Stimulated activated CD8-positive, alpha-beta memory T cell treated with anti-CD3 and anti-CD28 coated beads, Interleukin-2, amount 100 ng/mL, for 1 hour (primary cell): ENCODE measurements around the gene GLS.
"Not testable (repeated sequence)": the region's sequence is repeated elsewhere in the genome, so short reads cannot be mapped to it uniquely, and the experiment has no call there.

Experiments used
- DNase-seq, 2 donors: peaks; one replicate each; pipeline ENCODE4 v3.0.0-alpha.2; 2020; ENCODE audit warnings: low read depth in 2 of 2

Gene GLS

DNA sequence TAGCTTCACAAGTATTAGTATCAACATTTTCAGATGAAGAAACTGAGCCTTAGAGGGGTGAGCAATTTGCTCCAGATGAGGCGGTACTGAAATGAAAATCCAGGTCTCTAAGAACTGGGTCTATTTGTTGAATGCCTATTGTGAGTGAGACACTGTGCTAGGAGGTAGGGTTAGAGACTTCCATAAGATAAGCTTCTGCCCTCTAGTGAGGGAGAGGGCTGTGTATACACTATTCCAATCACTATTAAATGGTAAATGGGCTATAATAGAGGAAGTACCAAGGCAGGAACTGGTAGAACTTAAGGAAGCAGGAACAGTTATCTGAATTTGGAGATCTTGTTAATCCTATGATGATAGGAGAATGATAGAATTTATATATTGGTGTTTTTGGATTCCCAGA, 23.6 kb upstream of the GLS start:
- DNase-seq = no peak

GRCh38 chr2:190858817-190859216, 21.8 kb upstream of the GLS start:
- DNase-seq = no peak

DNA sequence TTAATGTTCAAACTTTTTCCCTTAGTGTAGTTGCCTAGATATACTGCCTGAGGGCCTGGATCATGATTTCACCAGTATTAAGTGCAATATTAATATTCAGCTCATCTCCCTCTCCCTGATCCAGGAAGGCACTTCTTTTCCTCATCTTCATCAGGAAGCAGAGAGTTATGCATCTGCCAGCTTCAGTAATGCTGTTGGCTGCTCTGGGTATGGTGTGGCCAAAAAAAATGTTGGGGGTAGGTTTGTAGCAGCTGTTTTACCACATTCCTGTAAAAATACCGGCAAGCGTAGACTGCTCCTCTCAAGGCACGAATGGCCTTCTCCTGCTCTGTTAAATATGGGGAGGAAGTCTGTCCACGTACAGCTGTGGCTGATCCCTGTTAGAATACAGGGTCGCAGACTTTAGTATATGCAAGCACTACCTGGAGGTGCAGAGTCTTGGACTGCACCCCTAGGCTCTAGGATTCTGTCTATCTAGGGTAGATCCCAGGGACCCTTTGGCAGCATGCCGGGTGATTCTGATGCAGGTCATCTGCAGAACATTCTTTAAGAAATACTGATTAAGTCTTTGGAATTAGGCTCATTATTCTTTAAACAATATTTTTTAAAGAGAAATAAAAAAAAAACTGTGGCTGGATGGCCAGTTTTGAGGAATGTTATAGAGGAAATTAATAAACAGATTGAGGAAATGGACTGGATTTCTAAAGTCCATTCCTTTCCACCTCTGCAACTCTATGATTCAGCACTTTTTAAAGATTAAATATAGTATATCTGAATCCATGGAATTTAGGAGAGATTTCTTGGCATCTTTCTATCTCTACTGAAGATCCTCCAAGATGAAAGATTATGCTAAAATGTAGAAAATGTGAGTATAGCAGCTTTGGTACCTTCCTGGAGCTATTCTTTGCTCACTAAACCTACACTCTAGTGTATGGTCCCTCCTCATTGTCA, 21.0 kb upstream of the GLS start:
- no peak for DNase-seq

GRCh38 chr2:190860985-190861680, 19.5 kb upstream of the GLS start:
- no peak for DNase-seq

- not testable (repeated sequence) for DNase-seq
These were observed 18.5 kb upstream of the GLS start for GRCh38 chr2:190862128-190862527.

DNA sequence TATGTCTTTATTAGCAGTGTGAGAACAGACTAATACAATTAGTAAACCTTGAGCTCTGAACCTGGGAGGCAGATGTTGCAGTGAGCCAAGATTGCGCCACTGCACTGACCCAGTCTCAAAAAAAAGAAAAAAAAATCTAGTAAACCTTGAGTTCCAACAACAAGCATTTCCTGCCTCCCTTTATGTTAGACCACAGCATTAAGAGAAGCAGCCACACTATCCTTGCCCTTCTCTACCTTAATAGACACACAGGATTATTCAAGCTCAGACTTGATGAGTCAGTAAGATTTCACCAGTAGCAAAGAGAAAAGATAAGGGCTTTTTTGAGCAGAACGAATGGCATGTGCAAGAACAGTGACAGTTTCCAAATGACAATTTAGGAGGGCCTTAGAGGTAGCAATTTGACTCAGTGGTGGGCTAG, 18.0 kb upstream of the GLS start:
- no peak for DNase-seq

GRCh38 chr2:190863946-190864345, 16.7 kb upstream of the GLS start:
- no peak for DNase-seq

GRCh38 chr2:190864375-190864774, 16.2 kb upstream of the GLS start:
- no peak for DNase-seq

- DNase-seq = no peak
These were observed 13.4 kb upstream of the GLS start for GRCh38 chr2:190867212-190867611.

GRCh38 chr2:190867832-190868231, 12.8 kb upstream of the GLS start:
- no peak for DNase-seq

GRCh38 chr2:190869721-190870120, 10.9 kb upstream of the GLS start:
- no peak for DNase-seq

DNA sequence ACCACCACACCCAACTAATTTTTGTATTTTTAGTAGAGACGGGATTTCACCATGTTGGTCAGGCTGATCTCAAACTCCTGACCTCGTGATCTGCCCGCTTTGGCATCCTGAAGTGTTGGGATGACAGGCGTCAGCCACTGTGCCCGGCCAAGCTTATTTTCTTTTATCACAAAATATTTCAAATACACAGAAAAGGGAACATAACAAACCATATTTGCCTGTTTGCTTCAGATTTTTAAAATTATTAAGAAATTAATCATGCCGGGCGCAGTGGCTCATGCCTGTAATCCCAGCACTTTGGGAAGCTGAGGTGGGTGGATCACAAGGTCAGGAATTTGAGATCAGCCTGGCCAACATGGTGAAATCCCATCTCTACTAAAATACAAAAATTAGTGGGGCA, 7.2 kb upstream of the GLS start:
- not testable (repeated sequence) for DNase-seq

DNA sequence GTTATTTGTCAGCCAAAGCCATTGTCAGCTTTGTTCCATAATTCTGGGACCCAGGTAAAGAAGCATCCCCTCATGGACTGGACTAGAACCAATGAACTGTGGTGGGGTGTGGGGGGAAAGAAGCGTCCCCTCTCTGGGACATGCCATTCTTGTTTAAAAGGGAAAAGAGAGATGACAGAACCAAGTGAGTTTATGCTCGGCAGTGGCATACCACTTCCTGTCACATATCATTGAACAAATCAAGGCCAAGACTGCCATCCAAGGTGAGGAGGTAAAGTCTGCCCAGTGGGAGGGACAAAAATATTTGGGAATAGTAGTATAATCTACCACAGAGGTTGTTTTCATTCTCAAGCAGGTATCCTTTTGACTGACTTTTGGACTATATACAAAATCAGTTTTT, 4.7 kb upstream of the GLS start:
- DNase-seq = no peak

DNA sequence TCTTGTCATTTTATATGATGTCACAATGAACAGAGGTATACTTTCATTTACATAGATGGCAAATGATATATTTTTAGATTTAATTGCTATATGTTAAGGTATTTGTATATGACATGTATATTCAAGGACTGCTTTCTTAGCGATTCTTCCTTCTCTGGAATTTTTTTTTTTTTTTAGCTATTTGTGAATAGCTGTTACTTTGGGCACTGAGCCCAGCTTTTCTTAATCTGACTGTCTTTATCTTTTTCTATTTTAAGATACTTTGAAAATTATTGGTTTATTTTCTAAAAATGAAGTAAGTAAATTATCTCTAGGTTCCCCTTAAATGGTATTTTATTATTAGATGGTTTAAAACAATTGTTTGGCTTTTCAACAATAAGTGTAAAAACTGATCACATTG, 4.0 kb upstream of the GLS start:
- DNase-seq = no peak

DNA sequence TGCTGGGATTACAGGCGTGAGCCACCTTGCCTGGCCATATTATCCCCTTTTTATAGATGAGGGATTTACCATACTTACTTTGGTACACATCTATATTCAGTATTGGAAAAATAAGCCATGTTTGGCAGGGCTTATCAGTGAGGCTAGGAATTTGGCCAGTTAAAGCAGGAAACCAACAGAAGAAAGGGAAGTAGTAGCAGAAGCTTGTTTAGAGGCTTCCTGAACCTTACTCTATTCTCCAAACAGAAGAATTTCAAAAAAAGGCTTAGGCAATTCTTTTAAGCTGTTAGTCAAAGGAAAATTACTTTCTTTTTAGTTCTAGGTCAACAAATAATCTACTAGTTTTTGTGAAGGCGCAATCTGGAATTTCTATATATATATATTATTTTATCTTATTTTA, 3.2 kb upstream of the GLS start:
- no peak for DNase-seq

DNA sequence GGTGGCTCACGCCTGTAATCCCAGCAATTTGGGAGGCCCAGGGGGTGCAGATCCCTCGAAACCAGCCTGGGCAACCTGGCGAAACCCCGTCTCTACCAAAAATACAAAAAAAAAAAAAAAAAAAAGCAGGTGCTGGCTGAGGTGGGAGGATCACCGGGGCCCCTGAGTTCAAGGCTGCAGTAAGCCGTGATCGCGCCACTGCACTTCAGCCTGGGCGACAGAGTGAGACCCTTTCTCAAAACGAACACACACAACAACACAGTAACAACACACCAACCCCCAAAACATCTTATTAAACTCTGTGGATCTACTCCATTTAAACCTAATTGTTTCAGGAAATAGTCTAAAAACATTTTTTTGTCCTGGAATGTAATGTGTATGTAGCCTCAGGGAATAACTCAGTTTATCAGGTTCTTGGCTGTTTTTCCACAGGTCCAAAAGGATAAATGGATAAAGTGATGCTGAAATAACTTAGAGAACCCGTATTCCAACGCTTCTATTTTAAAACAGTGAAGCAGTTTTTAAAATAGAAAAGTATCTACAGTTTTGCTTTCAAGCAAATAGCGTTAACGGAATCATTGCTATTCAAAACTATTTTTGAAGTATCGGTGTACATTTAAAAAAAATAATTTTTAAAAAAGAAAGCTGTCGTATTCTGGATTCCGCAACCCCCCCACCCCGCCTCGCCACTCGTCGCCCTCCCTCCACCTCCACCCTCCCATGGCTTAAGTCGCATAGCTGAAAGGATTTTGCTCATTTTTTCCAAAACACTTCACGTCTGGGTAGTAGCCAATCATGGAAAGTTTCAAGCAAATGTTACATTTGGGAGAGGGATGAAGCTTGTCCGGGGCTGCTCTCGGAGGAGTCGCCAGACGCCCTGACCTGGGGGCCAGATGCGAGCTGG, 895 bp upstream of the GLS start:
- DNase-seq = peak; percentile 14 to 31

DNA sequence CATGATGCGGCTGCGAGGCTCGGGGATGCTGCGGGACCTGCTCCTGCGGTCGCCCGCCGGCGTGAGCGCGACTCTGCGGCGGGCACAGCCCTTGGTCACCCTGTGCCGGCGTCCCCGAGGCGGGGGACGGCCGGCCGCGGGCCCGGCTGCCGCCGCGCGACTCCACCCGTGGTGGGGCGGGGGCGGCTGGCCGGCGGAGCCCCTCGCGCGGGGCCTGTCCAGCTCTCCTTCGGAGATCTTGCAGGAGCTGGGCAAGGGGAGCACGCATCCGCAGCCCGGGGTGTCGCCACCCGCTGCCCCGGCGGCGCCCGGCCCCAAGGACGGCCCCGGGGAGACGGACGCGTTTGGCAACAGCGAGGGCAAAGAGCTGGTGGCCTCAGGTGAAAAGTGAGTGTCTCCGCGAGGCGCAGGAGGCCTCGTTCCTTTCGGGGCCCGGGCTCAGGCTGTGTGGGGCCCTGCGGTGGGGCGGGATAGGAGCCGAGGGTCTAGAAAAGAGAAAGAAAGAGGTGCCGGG, 520 bp downstream of the GLS start:
- DNase-seq = no peak

DNA sequence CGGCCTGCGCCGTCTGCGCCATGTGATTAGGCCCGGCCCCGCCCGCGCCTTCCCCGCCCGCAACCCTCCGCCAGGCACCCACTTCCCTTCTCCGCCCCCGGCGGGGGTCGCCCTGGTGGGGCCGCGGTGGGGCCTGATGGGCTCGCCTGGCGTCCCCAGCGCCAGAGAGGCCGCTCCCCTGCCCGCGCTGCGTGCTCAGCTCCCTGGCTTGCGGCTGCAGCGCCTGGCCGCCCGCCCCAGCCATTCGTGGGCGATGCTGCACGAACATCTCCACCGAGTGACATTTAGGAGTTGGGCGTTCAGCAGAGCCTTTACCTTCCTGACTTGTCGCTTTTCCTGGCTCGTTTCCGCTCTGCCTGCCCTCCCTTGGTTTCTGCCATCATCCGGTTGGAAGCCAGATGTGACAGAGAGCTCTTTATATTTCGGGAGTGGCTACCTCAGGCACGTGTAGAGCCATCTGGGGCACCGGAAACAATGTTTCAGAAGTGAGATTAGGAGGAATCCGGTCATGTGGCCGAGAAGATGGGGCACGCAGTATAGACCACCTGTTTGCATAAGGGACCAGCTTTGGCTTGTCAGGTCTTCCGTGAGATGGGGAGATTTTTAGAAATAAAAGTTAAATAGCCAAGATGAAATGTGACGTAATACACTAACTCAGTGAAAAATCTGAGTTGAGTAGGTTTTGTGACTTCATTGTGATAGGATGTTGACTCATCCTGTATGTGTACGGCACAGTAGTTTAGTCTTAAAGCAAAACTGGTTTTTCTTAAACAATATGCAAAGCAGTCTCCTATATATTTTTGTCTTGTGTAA, 1.2 kb downstream of the GLS start:
- peak; percentile 42 to 48 for DNase-seq

GRCh38 chr2:190882411-190882766, 1.8 kb downstream of the GLS start:
- DNase-seq = no peak

DNA sequence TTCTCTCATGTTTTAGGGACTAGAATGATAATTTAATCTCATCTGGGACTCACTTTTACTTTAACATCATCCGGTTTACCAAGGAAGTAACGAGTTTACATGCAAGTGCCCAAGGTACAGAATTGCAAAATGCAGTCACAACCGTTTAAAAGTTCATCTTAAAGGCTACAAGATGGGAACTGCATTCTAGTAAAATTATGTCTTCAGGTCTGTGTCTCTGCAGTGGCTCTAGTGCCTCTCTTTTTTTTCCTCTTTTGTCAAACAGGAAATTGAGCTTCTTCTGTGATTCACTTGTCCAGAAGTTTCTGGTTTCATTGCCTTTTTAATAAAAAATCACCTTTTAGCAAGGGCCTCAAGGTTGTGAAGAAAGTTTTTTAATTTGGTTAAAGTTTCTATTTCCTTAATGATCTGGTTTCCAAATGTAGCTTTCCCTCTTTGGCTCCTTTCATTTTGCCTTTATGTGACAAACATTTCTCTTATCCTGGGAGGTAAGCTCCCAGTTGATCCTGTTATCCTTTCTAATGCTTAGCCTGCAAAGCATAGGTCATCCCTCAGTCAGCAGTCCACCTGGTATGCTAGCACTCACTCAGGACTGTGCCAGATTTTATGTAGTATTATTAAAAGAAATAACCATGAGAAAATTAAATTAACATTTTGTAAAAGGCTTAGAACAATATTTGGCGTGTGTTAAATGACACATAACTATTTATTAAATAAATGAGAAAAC, 2.4 kb downstream of the GLS start:
- no peak for DNase-seq
